Subcutaneous adipose tissue (tissue), 4 donors: ENCODE measurements around the gene CKS1B. TPM values are rescaled to one million over a fixed set of nuclear protein-coding genes. Genes with fewer than 3 reads are reported as not detected.

Experiments
- small RNA-seq: library from RNA; depleted of rRNA; stranded (forward); fragments of <200 nt; gene quantifications from one replicate; pipeline ENCODE3, GENCODE V24; 2016
- total RNA-seq, 4 donors: library from RNA; depleted of rRNA; stranded (reverse); fragments of >200 nt; gene quantifications; one replicate each; pipeline ENCODE4 v1.1.0, GENCODE V29; 2016
- TF ChIP-seq, protein P1 (sequence below): fragments of 450-650 bp; IDR thresholded peaks from one replicate; pipeline ENCODE4 v1.5.1; 2016; ENCODE audit warnings: low read depth, mild to moderate bottlenecking, control low read depth, antibody characterized with exemption, moderate library complexity

The CKS1B gene
- total RNA-seq, 4 donors from 2014 or later = 40.3 to 77.4 (median 51.2) TPM

DNA sequence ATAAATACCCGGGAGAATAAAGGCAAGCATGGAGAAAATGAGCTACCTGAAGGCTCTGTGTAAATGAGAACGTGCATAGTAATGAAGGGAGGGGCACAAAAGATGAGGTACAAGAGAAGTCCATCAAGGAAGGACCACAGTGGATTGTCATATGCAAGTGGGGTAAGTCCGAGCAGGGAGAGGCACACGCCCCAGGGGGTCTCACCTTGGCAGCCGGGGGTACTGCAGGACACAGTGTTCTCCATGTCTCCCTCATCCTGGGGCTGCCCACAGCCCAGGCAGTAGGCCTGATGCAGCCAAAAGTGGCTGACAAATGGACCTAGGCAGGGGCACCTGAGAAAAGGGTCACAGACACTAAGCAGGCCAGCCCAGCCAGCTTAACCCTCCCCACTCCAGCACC is 49.1 kb downstream of the CKS1B start:
- TF ChIP-seq, protein P1, sequence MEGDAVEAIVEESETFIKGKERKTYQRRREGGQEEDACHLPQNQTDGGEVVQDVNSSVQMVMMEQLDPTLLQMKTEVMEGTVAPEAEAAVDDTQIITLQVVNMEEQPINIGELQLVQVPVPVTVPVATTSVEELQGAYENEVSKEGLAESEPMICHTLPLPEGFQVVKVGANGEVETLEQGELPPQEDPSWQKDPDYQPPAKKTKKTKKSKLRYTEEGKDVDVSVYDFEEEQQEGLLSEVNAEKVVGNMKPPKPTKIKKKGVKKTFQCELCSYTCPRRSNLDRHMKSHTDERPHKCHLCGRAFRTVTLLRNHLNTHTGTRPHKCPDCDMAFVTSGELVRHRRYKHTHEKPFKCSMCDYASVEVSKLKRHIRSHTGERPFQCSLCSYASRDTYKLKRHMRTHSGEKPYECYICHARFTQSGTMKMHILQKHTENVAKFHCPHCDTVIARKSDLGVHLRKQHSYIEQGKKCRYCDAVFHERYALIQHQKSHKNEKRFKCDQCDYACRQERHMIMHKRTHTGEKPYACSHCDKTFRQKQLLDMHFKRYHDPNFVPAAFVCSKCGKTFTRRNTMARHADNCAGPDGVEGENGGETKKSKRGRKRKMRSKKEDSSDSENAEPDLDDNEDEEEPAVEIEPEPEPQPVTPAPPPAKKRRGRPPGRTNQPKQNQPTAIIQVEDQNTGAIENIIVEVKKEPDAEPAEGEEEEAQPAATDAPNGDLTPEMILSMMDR = no peak

DNA sequence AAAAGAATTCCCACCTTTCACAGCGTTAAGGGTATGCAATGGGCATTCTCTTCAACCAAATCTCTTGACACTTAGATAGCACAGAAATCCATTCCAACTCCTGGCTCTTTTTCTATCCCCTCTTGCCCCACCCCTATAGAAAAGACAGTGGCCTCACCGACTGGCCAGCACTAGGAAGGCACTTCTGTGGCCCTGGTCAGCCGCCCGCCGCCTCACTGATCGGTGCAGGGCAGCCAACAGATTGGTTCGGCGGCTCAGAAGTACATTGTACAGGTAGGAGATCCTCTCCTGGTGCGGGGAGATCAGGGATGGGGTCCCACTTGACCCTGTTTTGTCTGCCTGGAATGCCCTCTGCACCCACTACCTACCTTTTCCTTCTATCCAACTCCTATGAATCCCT is 49.8 kb downstream of the CKS1B start:
- TF ChIP-seq, protein P1 = no peak

DNA sequence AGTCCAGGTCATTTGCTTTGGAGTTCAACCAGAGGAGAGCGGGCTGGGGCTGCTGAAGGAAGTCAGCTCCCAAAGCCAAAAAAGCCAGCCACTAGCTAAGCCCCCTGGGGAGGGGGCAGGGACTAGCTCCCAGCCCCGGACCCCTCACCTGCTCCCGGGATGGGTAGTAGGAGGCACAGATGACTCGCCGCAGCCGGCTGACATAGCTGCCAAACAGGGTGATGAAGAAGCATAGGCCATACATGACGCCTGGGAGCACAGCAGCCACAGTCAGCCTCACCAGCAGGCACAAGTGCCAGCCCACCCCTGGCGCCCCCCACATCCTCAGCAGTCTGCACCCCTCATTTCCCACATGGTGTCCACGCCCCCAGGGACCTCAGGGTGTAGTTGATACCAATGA is 51.7 kb downstream of the CKS1B start:
- TF ChIP-seq, protein P1 = no peak

DNA sequence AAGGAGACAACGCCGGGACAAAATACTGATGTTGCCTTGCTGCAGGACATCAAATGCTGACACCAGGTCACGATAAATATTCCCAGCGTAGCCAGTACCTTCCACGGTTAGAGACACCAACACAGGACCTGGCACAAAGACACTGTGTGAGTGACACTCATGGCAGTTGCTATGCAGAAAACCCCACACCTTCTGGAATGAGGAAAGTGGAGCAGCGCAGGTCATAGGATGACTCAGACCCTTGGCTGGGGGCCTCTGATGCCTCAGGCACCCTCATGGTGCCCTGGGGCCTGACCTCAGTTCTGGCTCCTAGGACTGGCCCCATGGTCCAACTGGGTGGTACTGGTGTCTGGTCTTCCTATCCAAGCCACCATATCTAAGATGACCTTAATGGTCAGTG is 52.1 kb downstream of the CKS1B start:
- TF ChIP-seq, protein P1 = no peak

Small RNA genes lying within 50 kb of the gene (small RNA-seq; reads per million reads assigned to genes)
- not detected for gene MIR4258
- gene RF00017 = not detected

Other genes starting within 250 kb of the CKS1B start
- under 1 TPM; under 0.01 to 0.57 (median 0.08) TPM for gene KCNN3, start 104.4 kb upstream of the CKS1B start, total RNA-seq
- 10 to 100 TPM; 11.6 to 22.4 (median 14.4) TPM for gene PMVK, start 38.0 kb upstream of the CKS1B start, total RNA-seq
- 100 to 1,000 TPM in 2 of 4 donors, 10 to 100 TPM in 2; 34.9 to 177 (median 91.0) TPM for gene PBXIP1, start 18.6 kb upstream of the CKS1B start, total RNA-seq
- 10 to 100 TPM; 13.4 to 23.9 (median 14.8) TPM for gene PYGO2, start 12.9 kb upstream of the CKS1B start, total RNA-seq
- gene SHC1, start 3.9 kb upstream of the CKS1B start, total RNA-seq = 100 to 1,000 TPM in 2 of 4 donors, 10 to 100 TPM in 2; 87.1 to 171 (median 102) TPM
- 10 to 100 TPM; 23.5 to 25.9 (median 24.7) TPM for gene FLAD1, start 8.7 kb downstream of the CKS1B start, total RNA-seq
- not detected for gene LENEP, start 18.9 kb downstream of the CKS1B start, total RNA-seq
- 10 to 100 TPM; 23.5 to 74.0 (median 30.8) TPM for gene ZBTB7B, start 28.1 kb downstream of the CKS1B start, total RNA-seq
- gene DCST2, start 59.1 kb downstream of the CKS1B start, total RNA-seq = 1 to 10 TPM in 2 of 4 donors, under 1 TPM in 1, not detected in 1; 0.34 to 3.7 (median 2.6) TPM
- not detected for gene DCST1, start 59.1 kb downstream of the CKS1B start, total RNA-seq
- 100 to 1,000 TPM in 2 of 4 donors, 10 to 100 TPM in 2; 61.4 to 189 (median 87.5) TPM for gene ADAM15, start 76.6 kb downstream of the CKS1B start, total RNA-seq
- gene EFNA4, start 89.1 kb downstream of the CKS1B start, total RNA-seq = 1 to 10 TPM; 2.8 to 5.3 (median 3.7) TPM
- gene EFNA3, start 104.2 kb downstream of the CKS1B start, total RNA-seq = 1 to 10 TPM in 2 of 4 donors, under 1 TPM in 1, not detected in 1; 0.44 to 3.7 (median 1.7) TPM
- 10 to 100 TPM; 12.4 to 32.6 (median 16.8) TPM for gene EFNA1, start 153.2 kb downstream of the CKS1B start, total RNA-seq
- 10 to 100 TPM; 21.2 to 34.2 (median 23.7) TPM for gene SLC50A1, start 161.2 kb downstream of the CKS1B start, total RNA-seq
- gene DPM3, start 165.8 kb downstream of the CKS1B start, total RNA-seq = 100 to 1,000 TPM in 1 of 4 donors, 10 to 100 TPM in 3; 61.4 to 120 (median 71.2) TPM
- gene KRTCAP2, start 198.6 kb downstream of the CKS1B start, total RNA-seq = 100 to 1,000 TPM in 1 of 4 donors, 10 to 100 TPM in 3; 65.0 to 155 (median 81.9) TPM
- gene TRIM46, start 199.2 kb downstream of the CKS1B start, total RNA-seq = under 1 TPM in 3 of 4 donors, not detected in 1; 0.51 to 0.75 (median 0.66) TPM
- gene THBS3, start 233.2 kb downstream of the CKS1B start, total RNA-seq = 10 to 100 TPM in 3 of 4 donors, 1 to 10 TPM in 1; 8.8 to 21.1 (median 15.6) TPM
- 10 to 100 TPM; 35.5 to 46.9 (median 40.8) TPM for gene MTX1, start 234.0 kb downstream of the CKS1B start, total RNA-seq